Ascending aorta (tissue), 2 donors: Measurements from ENCODE around the gene TARS1. TPM values are rescaled to one million over a fixed set of nuclear protein-coding genes. Genes with fewer than 3 reads are reported as not detected.
"Not testable (repeated sequence)": the region's sequence is repeated elsewhere in the genome, so short reads cannot be mapped to it uniquely, and the experiment has no call there.

Source experiments
- DNase-seq, 2 donors: peaks; one replicate each; pipeline ENCODE4 v3.0.0-alpha.2; 2019; ENCODE audit warnings: low spot score in 2 of 2
- H3K27ac ChIP-seq, 2 donors: fragments of 200-600 bp; sonication (generic); one replicate each; pipeline ENCODE4 v1.5.1; 2016 to 2017; ENCODE audit warnings: mild to moderate bottlenecking in 1 of 2
- H3K27me3 ChIP-seq: fragments of 200-600 bp; sonication (generic); one replicate; pipeline ENCODE4 v1.5.1; 2017
- H3K36me3 ChIP-seq, 2 donors: fragments of 200-600 bp; sonication (generic); one replicate each; pipeline ENCODE4 v1.5.1; 2016
- H3K4me1 ChIP-seq, 2 donors: fragments of 200-600 bp; sonication (generic); one replicate each; pipeline ENCODE4 v1.5.1; 2016 to 2017; ENCODE audit warnings: mild to moderate bottlenecking in 1 of 2
- H3K4me3 ChIP-seq, 2 donors: fragments of 200-600 bp; sonication (generic); one replicate each; pipeline ENCODE4 v1.5.1; 2016 to 2017; ENCODE audit warnings: mild to moderate bottlenecking in 1 of 2
- H3K9me3 ChIP-seq, 2 donors: fragments of 200-600 bp; sonication (generic); one replicate each; pipeline ENCODE4 v1.5.1; 2016
- intact Hi-C: fragments of 100-400 bp; cut with DNase I; formaldehyde crosslinking; loops from one replicate; pipeline ENCODE4 v1.15.1; 2023
- total RNA-seq: library from RNA; depleted of rRNA; stranded (reverse); fragments of >200 nt; gene quantifications from one replicate; pipeline ENCODE4 v1.1.0, GENCODE V29; 2016
- TF ChIP-seq, protein P1 (sequence below), 3 experiments: fragments of 200-600 bp in 2 of 3; fragments of 450-650 bp in 1 of 3; sonication (generic) in 2 of 3; IDR thresholded peaks; one replicate each; pipeline ENCODE4 v1.5.1; 2016 to 2019; ENCODE audit warnings: antibody characterized with exemption in 3 of 3, mild to moderate bottlenecking in 1 of 3, moderate library complexity in 1 of 3

TARS1 gene
- total RNA-seq, 1 donor from 2014 or later, result 60.5 TPM

DNA sequence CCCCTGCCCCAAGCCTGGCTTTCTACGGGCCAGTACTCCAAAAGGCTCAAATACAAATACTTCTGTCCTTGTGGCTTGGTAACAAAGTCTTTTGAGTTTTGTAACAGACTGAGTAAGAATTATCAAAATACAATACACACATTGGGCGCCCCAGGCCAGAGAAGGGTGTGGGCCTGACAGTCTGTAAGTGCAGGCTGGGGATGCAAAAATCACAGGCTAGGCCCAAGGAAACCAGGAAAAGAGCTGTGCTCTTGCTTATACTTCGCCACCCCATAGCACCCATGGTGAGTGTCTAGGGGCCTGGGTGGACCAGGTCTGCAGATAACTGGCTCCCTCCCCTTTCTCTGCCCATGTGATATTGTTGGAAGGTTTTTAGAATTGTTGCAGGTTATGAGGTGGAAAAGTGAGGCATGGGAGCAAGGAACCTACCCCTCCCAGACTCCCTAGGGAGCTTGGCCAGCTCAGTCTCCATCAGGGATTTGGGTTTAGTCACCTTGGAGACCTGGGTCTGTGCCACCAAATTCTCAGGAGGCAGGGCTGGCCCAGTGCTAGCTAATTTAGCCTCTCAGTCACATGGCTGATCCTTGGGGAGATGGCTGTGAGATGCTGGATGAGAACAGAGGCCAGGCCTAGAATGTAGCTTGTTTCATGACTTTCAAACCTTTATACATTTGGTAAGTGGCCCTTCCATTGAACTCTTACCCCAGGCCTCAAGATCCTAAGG, 72.9 kb downstream of the TARS1 start:
- intact Hi-C loops, result no loop called here
- Histone ChIP-seq H3K36me3 (no peaks in the 10 kb centered on the region), H3K4me1 (peaks cover 0 to 19% of the 10 kb centered on the region in 2 donors), H3K9me3 (no peaks in the 10 kb centered on the region), H3K27ac (peak overlapping the region in 1 of 2 donors; percentile 51), H3K4me3 (no peak overlapping the region), H3K27me3 (no peaks in the 10 kb centered on the region)
- TF ChIP-seq, protein P1, sequence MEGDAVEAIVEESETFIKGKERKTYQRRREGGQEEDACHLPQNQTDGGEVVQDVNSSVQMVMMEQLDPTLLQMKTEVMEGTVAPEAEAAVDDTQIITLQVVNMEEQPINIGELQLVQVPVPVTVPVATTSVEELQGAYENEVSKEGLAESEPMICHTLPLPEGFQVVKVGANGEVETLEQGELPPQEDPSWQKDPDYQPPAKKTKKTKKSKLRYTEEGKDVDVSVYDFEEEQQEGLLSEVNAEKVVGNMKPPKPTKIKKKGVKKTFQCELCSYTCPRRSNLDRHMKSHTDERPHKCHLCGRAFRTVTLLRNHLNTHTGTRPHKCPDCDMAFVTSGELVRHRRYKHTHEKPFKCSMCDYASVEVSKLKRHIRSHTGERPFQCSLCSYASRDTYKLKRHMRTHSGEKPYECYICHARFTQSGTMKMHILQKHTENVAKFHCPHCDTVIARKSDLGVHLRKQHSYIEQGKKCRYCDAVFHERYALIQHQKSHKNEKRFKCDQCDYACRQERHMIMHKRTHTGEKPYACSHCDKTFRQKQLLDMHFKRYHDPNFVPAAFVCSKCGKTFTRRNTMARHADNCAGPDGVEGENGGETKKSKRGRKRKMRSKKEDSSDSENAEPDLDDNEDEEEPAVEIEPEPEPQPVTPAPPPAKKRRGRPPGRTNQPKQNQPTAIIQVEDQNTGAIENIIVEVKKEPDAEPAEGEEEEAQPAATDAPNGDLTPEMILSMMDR (IDR thresholded peaks at IDR 0.05), result no peak
- DNase-seq, result peak; percentile 12 to 82

DNA sequence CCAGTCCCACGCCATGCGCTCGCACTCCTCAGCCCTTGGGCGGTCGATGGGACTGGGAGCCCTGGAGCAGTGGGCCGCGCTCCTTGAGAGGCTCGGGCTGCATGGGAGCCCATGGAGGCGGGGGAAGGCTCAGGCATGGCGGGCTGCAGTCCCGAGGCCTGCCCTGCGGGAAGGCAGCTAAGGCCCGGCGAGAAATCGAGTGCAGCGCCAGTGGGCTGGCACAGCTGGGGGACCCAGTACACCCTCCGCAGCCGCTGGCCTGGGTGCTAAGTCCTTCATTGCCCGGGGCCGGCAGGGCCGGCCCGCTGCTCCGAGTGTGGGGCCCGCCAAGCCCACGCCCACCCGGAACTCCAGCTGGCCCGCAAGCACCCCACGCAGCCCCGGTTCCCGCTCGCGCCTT, 74.6 kb downstream of the TARS1 start:
- H3K36me3 ChIP-seq, DNase-seq, H3K27me3 ChIP-seq, H3K4me3 ChIP-seq, H3K27ac ChIP-seq, intact Hi-C loops, H3K9me3 ChIP-seq: not testable (repeated sequence)
- H3K4me1 ChIP-seq, result peaks cover 0 to 19% of the 10 kb centered on the region in 2 donors

DNA sequence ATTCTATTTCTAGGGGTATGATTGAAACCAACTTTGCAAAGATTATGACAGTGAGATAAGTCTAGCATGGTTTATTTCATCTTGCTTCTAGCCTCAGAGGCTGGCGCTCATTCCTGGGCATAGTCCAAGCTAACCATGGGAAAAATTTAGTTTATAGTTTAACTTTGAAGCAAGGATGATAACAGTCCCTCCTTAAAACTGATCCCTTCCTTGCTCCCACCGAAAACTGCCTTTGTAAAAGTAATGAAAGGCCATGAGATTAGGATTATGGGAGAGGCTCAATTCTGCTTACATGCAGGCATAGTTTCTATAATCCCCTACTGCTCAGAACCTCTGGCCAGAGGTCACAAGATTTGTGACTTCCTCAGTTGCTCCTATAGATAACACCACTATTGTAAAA, 75.7 kb downstream of the TARS1 start:
- DNase-seq, result no peak
- Histone ChIP-seq H3K27ac (peak overlapping the region in 1 of 2 donors; percentile 37), H3K36me3 (no peaks in the 10 kb centered on the region), H3K9me3 (no peaks in the 10 kb centered on the region), H3K4me1 (peaks cover 0 to 19% of the 10 kb centered on the region in 2 donors), H3K27me3 (no peaks in the 10 kb centered on the region), H3K4me3 (no peak overlapping the region)
- intact Hi-C loops, result no loop called here
- TF ChIP-seq, protein P1 (IDR thresholded peaks at IDR 0.05), result no peak
